Jurkat, Clone E6-1 (cell line): ENCODE results near the gene ST6GAL1.

Experiments
- DNase-seq: peaks from one replicate; pipeline ENCODE4 v3.0.0-alpha.2; 2011; ENCODE audit warnings: low read depth, low spot score
- H3K4me3 ChIP-seq: 2 replicates; pipeline ENCODE4 v1.5.1; 2011; ENCODE audit warnings: mild to moderate bottlenecking, low read length, control low read depth, moderate library complexity

ST6GAL1 gene

GRCh38 chr3:187084126-187084525, 153.8 kb downstream of the ST6GAL1 start:
- H3K4me3 ChIP-seq: no peak overlapping the region
- no peak for DNase-seq

- H3K4me3 ChIP-seq: no peak overlapping the region
Measured at GRCh38 chr3:187084580-187084979, 154.3 kb downstream of the ST6GAL1 start.

GRCh38 chr3:187085021-187085666, 154.8 kb downstream of the ST6GAL1 start:
- H3K4me3 ChIP-seq: no peak overlapping the region
- DNase-seq: no peak

More at GRCh38 chr3:187084580-187084979, 154.3 kb downstream of the ST6GAL1 start:
- no peak for DNase-seq

- no peak for DNase-seq
- H3K4me3 ChIP-seq: no peak overlapping the region
Measured at GRCh38 chr3:187085933-187086332, 155.6 kb downstream of the ST6GAL1 start.

GRCh38 chr3:187086831-187087230, 156.5 kb downstream of the ST6GAL1 start:
- no peak overlapping the region for H3K4me3 ChIP-seq
- DNase-seq: no peak

GRCh38 chr3:187088701-187089100, 158.4 kb downstream of the ST6GAL1 start:
- DNase-seq: peak; percentile 29
- no peak overlapping the region for H3K4me3 ChIP-seq

- no peak overlapping the region for H3K4me3 ChIP-seq
- DNase-seq: no peak
Measured at GRCh38 chr3:187093320-187093719, 163.0 kb downstream of the ST6GAL1 start.

- no peak overlapping the region for H3K4me3 ChIP-seq
- DNase-seq: no peak
Measured at GRCh38 chr3:187098923-187099512, 168.7 kb downstream of the ST6GAL1 start.

- DNase-seq: peak; percentile 78
- H3K4me3 ChIP-seq: peak overlapping the region; percentile 28
Measured at GRCh38 chr3:187101184-187102072, 171.1 kb downstream of the ST6GAL1 start.

- DNase-seq: no peak
- H3K4me3 ChIP-seq: peak overlapping the region; percentile 28
Measured at GRCh38 chr3:187102073-187102634, 171.8 kb downstream of the ST6GAL1 start.

GRCh38 chr3:187103251-187103650, 172.9 kb downstream of the ST6GAL1 start:
- no peak overlapping the region for H3K4me3 ChIP-seq
- no peak for DNase-seq

GRCh38 chr3:187104342-187104741, 174.0 kb downstream of the ST6GAL1 start:
- no peak overlapping the region for H3K4me3 ChIP-seq
- no peak for DNase-seq

- DNase-seq: no peak
- H3K4me3 ChIP-seq: no peak overlapping the region
Measured at GRCh38 chr3:187104933-187105332, 174.6 kb downstream of the ST6GAL1 start.

- H3K4me3 ChIP-seq: no peak overlapping the region
Measured at GRCh38 chr3:187105700-187106099, 175.4 kb downstream of the ST6GAL1 start.

GRCh38 chr3:187107989-187108388, 177.7 kb downstream of the ST6GAL1 start:
- DNase-seq: no peak
- no peak overlapping the region for H3K4me3 ChIP-seq

More at GRCh38 chr3:187105700-187106099, 175.4 kb downstream of the ST6GAL1 start:
- DNase-seq: no peak

GRCh38 chr3:187110156-187110555, 179.8 kb downstream of the ST6GAL1 start:
- H3K4me3 ChIP-seq: no peak overlapping the region
- DNase-seq: no peak

GRCh38 chr3:187112934-187113793, 182.8 kb downstream of the ST6GAL1 start:
- DNase-seq: peak; percentile 42
- no peak overlapping the region for H3K4me3 ChIP-seq

GRCh38 chr3:187114511-187114910, 184.2 kb downstream of the ST6GAL1 start:
- no peak for DNase-seq
- no peak overlapping the region for H3K4me3 ChIP-seq

- no peak for DNase-seq
- H3K4me3 ChIP-seq: no peak overlapping the region
Measured at GRCh38 chr3:187120326-187120725, 190.0 kb downstream of the ST6GAL1 start.
